A549 (cell line): Measurements from ENCODE around the gene PHC2. TPM values are rescaled to one million over a fixed set of nuclear protein-coding genes. Genes with fewer than 3 reads are reported as not detected.

Source experiments
- ATAC-seq, 2 experiments: fragments of 200-7000 bp in 1 of 2; fragments of >200 bp in 1 of 2; cut with Nextera tagmentation in 1 of 2; cut with Tn5 transposase in 1 of 2; 3 replicates each; pipeline versions ENCODE4 v1.8.0 to v1.9.1; 2018 to 2020; ENCODE audit warnings: mild to moderate bottlenecking in 1 of 2, moderate library complexity in 1 of 2
- CTCF ChIA-PET: fragments of 300-600 bp; sonication (Branson Sonifier 250); formaldehyde crosslinking; extraction: SDS; loops from one replicate; lab custom pipeline; 2021; ENCODE audit warnings: antibody characterized with exemption, inconsistent platforms; lab: Yijun Ruan, JAX
- POLR2A ChIA-PET: fragments of 350-600 bp; formaldehyde crosslinking; extraction: SDS; loops from one replicate; lab custom pipeline; 2021; ENCODE audit warnings: antibody characterized with exemption, inconsistent platforms; lab: Yijun Ruan, JAX
- DNase-seq, 2 experiments: peaks; one replicate each; pipeline versions ENCODE4 v3.0.0 to v3.0.0-alpha.2; 2011 to 2016; ENCODE audit warnings: low read depth in 1 of 2, low spot score in 1 of 2
- FAIRE-seq: peaks from 2 replicates; lab custom pipeline; 2011; peaks lifted over from hg19 to GRCh38; lab: Jason Lieb, UNC
- H3K27ac ChIP-seq, 2 experiments: fragments of >200 bp; sonication (Bioruptor Twin); formaldehyde crosslinking; 3 replicates each; pipeline ENCODE4 v1.5.1; 2016 to 2017
- H3K4me1 ChIP-seq: fragments of >200 bp; sonication (Bioruptor Twin); formaldehyde crosslinking; 3 replicates; pipeline ENCODE4 v1.6.1; 2016
- H3K4me2 ChIP-seq: fragments of >200 bp; sonication (Bioruptor Twin); formaldehyde crosslinking; 3 replicates; pipeline ENCODE4 v1.6.1; 2016
- H3K4me3 ChIP-seq: fragments of >200 bp; sonication (Bioruptor Twin); formaldehyde crosslinking; 3 replicates; pipeline ENCODE4 v1.5.1; 2016
- H3K9me3 ChIP-seq: fragments of >200 bp; sonication (Bioruptor Twin); formaldehyde crosslinking; 3 replicates; pipeline ENCODE4 v1.6.1; 2016
- BCL3 ChIP-seq: fragments of >200 bp; sonication (Bioruptor Twin); formaldehyde crosslinking; IDR thresholded peaks from 3 replicates; pipeline ENCODE4 v1.6.1; 2016
- CBX8 ChIP-seq: fragments of 200-600 bp; sonication (generic); IDR thresholded peaks from 2 replicates; pipeline ENCODE4 v1.6.1; 2016
- CHD4 ChIP-seq: fragments of 200-600 bp; sonication (generic); IDR thresholded peaks from 2 replicates; pipeline ENCODE4 v1.6.1; 2016; ENCODE audit warnings: antibody characterized with exemption, mild to moderate bottlenecking, borderline replicate concordance
- E2F6 ChIP-seq: IDR thresholded peaks from 2 replicates; pipeline ENCODE4 v1.6.1; 2012; ENCODE audit warnings: low read depth, borderline replicate concordance
- EHMT2 ChIP-seq: fragments of 200-600 bp; sonication (generic); IDR thresholded peaks from 2 replicates; pipeline ENCODE4 v1.6.1; 2016; ENCODE audit warnings: antibody characterized with exemption, low read depth, mild to moderate bottlenecking, moderate library complexity
- ELK1 ChIP-seq: fragments of 150-350 bp; IDR thresholded peaks from 2 replicates; pipeline ENCODE4 v1.6.1; 2014; ENCODE audit warnings: low read depth, mild to moderate bottlenecking, low read length
- EP300 ChIP-seq, 2 experiments: fragments of >200 bp; sonication (Bioruptor Twin); formaldehyde crosslinking; IDR thresholded peaks; 2 replicates in 1 of 2; 3 replicates in 1 of 2; pipeline ENCODE4 v1.6.1; 2016 to 2017
- ESRRA ChIP-seq: fragments of 150-350 bp; IDR thresholded peaks from 2 replicates; pipeline ENCODE4 v1.6.1; 2014; ENCODE audit warnings: mild to moderate bottlenecking, low read length, borderline replicate concordance
- FOSB ChIP-seq: fragments of 250-450 bp; sonication (Bioruptor Pico); IDR thresholded peaks from 2 replicates; pipeline ENCODE4 v1.5.0; 2020; ENCODE audit warnings: mild to moderate bottlenecking, moderate library complexity
- FOXS1 ChIP-seq: fragments of 250-450 bp; sonication (Bioruptor Pico); IDR thresholded peaks from 2 replicates; pipeline ENCODE4 v1.5.0; 2020; ENCODE audit warnings: mild to moderate bottlenecking, moderate library complexity
- GATA3 ChIP-seq: IDR thresholded peaks from 2 replicates; pipeline ENCODE4 v1.6.1; 2012; ENCODE audit warnings: borderline replicate concordance
- HDAC2 ChIP-seq: fragments of 200-600 bp; sonication (generic); IDR thresholded peaks from 2 replicates; pipeline ENCODE4 v1.6.1; 2016
- HMGXB4 ChIP-seq: fragments of 250-450 bp; sonication (Bioruptor Pico); IDR thresholded peaks from 2 replicates; pipeline ENCODE4 v1.5.0; 2021; ENCODE audit warnings: mild to moderate bottlenecking, moderate library complexity, borderline replicate concordance
- HOXB5 ChIP-seq: fragments of 250-450 bp; sonication (Bioruptor Pico); IDR thresholded peaks from 2 replicates; pipeline ENCODE4 v1.5.0; 2020; ENCODE audit warnings: mild to moderate bottlenecking, moderate library complexity
- MAFK ChIP-seq: fragments of 450-650 bp; IDR thresholded peaks from 2 replicates; pipeline ENCODE4 v1.6.1; 2014; ENCODE audit not compliant: partially characterized antibody
- MAX ChIP-seq: IDR thresholded peaks from 2 replicates; pipeline ENCODE4 v1.6.1; 2012
- NFE2L2 ChIP-seq: fragments of 150-350 bp; conservative IDR thresholded peaks from 2 replicates; pipeline ENCODE4 v1.6.1; 2014; ENCODE audit warnings: low read length
- PBX3 ChIP-seq: IDR thresholded peaks from 2 replicates; pipeline ENCODE4 v1.6.1; 2012
- RARB ChIP-seq: fragments of 250-450 bp; sonication (Bioruptor Pico); IDR thresholded peaks from 2 replicates; pipeline ENCODE4 v1.8.0; 2021; ENCODE audit warnings: mild to moderate bottlenecking, moderate library complexity
- RFX5 ChIP-seq: fragments of 450-650 bp; IDR thresholded peaks from 2 replicates; pipeline ENCODE4 v1.7.1; 2014; ENCODE audit warnings: antibody characterized with exemption, mild to moderate bottlenecking, moderate library complexity
- WGBS: methylation state at CpG from one replicate; pipeline ENCODE4 v1.1.6; 2017; ENCODE audit errors: missing lambda C conversion rate; 5-methylcytosine and 5-hydroxymethylcytosine counted together
- polyA plus RNA-seq, 4 experiments: library from polyadenylated mRNA; depleted of rRNA in 3 of 4; stranded (reverse); fragments of >200 nt; fragmentation: RNase III in 1 of 4; extraction: RNeasy Plus Mini Kit Qiagen cat#74134 plus additional on column Dnase treatment in 1 of 4; gene quantifications; 2 replicates in 3 of 4; 3 replicates in 1 of 4; pipeline ENCODE4 v1.2.3, GENCODE V29; 2011 to 2017

The PHC2 gene
- polyA plus RNA-seq, 2 of the 4 experiments (the other 2 are of a cell fraction) = 29.9 to 33.2 TPM

- WGBS = 95% methylated on average over 6 of the region's 6 CpGs
- no peak for DNase-seq
- ATAC-seq = no peak
- FAIRE-seq = no peak
- TF ChIP-seq E2F6 (no peak), BCL3 (no peak)
- Histone ChIP-seq H3K4me3 (no peak overlapping the region), H3K27ac (no peak overlapping the region), H3K4me1 (no peaks in the 10 kb centered on the region), H3K4me2 (no peak overlapping the region), H3K9me3 (no peaks in the 10 kb centered on the region)
- ChIA-PET CTCF (interaction anchor here (0.5 to 1.8 kb wide), 3 partner anchors 46 to 140 kb away, joined by 3 to 5 read pairs (median 4); no protein-coding TSS in a partner anchor), POLR2A (no interaction called here)
Measured at GRCh38 chr1:33322109-33322508, 108.8 kb downstream of the PHC2 start.

GRCh38 chr1:33321178-33321577 lies 109.7 kb downstream of the PHC2 start:
- TF ChIP-seq PBX3 = no peak
- TF ChIP-seq NFE2L2 = no peak
- TF ChIP-seq RARB (CRISPR knock-in tag) = no peak
- no peak for TF ChIP-seq EP300 (IDR thresholded peaks at IDR 0.05)
- no peak for TF ChIP-seq FOSB (CRISPR knock-in tag)
- no peak for TF ChIP-seq GATA3
- no peak for TF ChIP-seq RFX5
- TF ChIP-seq MAFK = no peak
- no peak for TF ChIP-seq FOXS1
- no peak for TF ChIP-seq HOXB5 (CRISPR knock-in tag)
- no peak for TF ChIP-seq ESRRA
- TF ChIP-seq CBX8 = no peak
- no peak for TF ChIP-seq CHD4
- TF ChIP-seq ELK1 = no peak
- TF ChIP-seq EHMT2 = no peak
- TF ChIP-seq MAX = no peak
- no peak for TF ChIP-seq HDAC2
- TF ChIP-seq HMGXB4 (CRISPR knock-in tag) = no peak
- WGBS = 79% methylated on average over 3 of the region's 5 CpGs

More at GRCh38 chr1:33321178-33321577, 109.7 kb downstream of the PHC2 start:
- Histone ChIP-seq H3K4me3 (no peak overlapping the region), H3K9me3 (no peaks in the 10 kb centered on the region), H3K4me1 (no peaks in the 10 kb centered on the region), H3K4me2 (no peak overlapping the region), H3K27ac (no peak overlapping the region)
- ATAC-seq (peak in 1 of 2 experiments; percentile 19; a peak in 2 of 6 replicates), FAIRE-seq (no peak), DNase-seq (no peak)
- ChIA-PET CTCF (interaction anchor here (1.3 kb wide), 1 partner anchor 47 kb away, joined by 5 read pairs; no protein-coding TSS in a partner anchor), POLR2A (no interaction called here)
